ENCODE results near the gene DGCR2.
"Not testable (repeated sequence)": the region's sequence is repeated elsewhere in the genome, so short reads cannot be mapped to it uniquely, and the experiment has no call there.

- not testable (repeated sequence) for TF ChIP-seq CTCF (IDR thresholded peaks at IDR 0.05; ENCODE audit: borderline replicate concordance, extremely low read depth, low read length, poor library complexity, severe bottlenecking); EZH2 (IDR thresholded peaks at IDR 0.05; ENCODE audit: borderline replicate concordance, low read depth, low read length, severe bottlenecking)
Measured at GRCh38 chr22:19034724-19035120, 87.5 kb downstream of the DGCR2 start.

Measured in DND-41 (cell line).